ENCODE results near the gene NATD1. TPM values are rescaled to one million over a fixed set of nuclear protein-coding genes. Genes with fewer than 3 reads are reported as not detected.

The NATD1 gene
- total and polyA plus RNA-seq, 4 donors, result 1.4 to 24.5 (median 2.9) TPM

- no peak for TF ChIP-seq RAD21 (IDR thresholded peaks at IDR 0.05)
- no peak for TF ChIP-seq RXRA (IDR thresholded peaks at IDR 0.05)
- TF ChIP-seq GABPA (IDR thresholded peaks at IDR 0.05 in 1 of 2, conservative IDR thresholded peaks at IDR 0.05 in 1 of 2), result no peak
- no peak for TF ChIP-seq JUND (IDR thresholded peaks at IDR 0.05)
- no peak for TF ChIP-seq EGR1 (IDR thresholded peaks at IDR 0.05; ENCODE audit: low read depth in 2 of 2)
- no peak for TF ChIP-seq ATF3 (IDR thresholded peaks at IDR 0.05)
- no peak for TF ChIP-seq FOXA1 (IDR thresholded peaks at IDR 0.05)
- no peak for TF ChIP-seq NR2F2 (IDR thresholded peaks at IDR 0.05)
- TF ChIP-seq SP1 (IDR thresholded peaks at IDR 0.05), result no peak
- TF ChIP-seq FOXA2 (IDR thresholded peaks at IDR 0.05), result no peak
- TF ChIP-seq REST (IDR thresholded peaks at IDR 0.05), result no peak
- no peak for TF ChIP-seq MAX (IDR thresholded peaks at IDR 0.05)
- no peak for TF ChIP-seq TAF1 (conservative IDR thresholded peaks at IDR 0.05)
- TF ChIP-seq CTCF (IDR thresholded peaks at IDR 0.05; ENCODE audit: low read depth, low read length, missing input control), result no peak
- no peak for TF ChIP-seq YY1 (IDR thresholded peaks at IDR 0.05)
- H3K36me3 ChIP-seq (ENCODE audit: control insufficient read depth in 4 of 4, insufficient read depth in 3 of 4, low read depth in 1 of 4, low read length in 3 of 4), result no peaks in the 10 kb centered on the region
- no peak overlapping the region for H3K27ac ChIP-seq (ENCODE audit: low read depth in 1 of 2, low read length in 2 of 2)
- no peak for DNase-seq (ENCODE audit: low spot score)
- 82% methylated on average over 6 of the region's 6 CpGs for WGBS
- H3K9ac ChIP-seq (ENCODE audit: low read depth in 1 of 2, low read length in 2 of 2), result no peak overlapping the region
- peaks cover 0 to 2% (median 0%) of the 10 kb centered on the region in 4 donors for H3K9me3 ChIP-seq (ENCODE audit: control insufficient read depth in 4 of 4, low read length in 3 of 4)
- H3K4me1 ChIP-seq (ENCODE audit: control insufficient read depth in 4 of 4, insufficient read depth in 4 of 4, low read length in 3 of 4), result no peaks in the 10 kb centered on the region
- H3K27me3 ChIP-seq (ENCODE audit: control insufficient read depth in 4 of 4, insufficient read depth in 4 of 4, low read length in 3 of 4), result no peaks in the 10 kb centered on the region
- H3K4me3 ChIP-seq (ENCODE audit: low read depth in 1 of 3, low read length in 3 of 3), result no peak overlapping the region
Observed at GRCh38 chr17:21231533-21231932, 21.7 kb downstream of the NATD1 start.

- no peaks in the 10 kb centered on the region for H3K27me3 ChIP-seq (ENCODE audit: control insufficient read depth in 4 of 4, insufficient read depth in 4 of 4, low read length in 3 of 4)
- DNase-seq (ENCODE audit: low spot score), result no peak
- H3K27ac ChIP-seq (ENCODE audit: low read depth in 1 of 2, low read length in 2 of 2), result no peak overlapping the region
- 85% methylated on average over 2 of the region's 2 CpGs for WGBS
- H3K36me3 ChIP-seq (ENCODE audit: control insufficient read depth in 4 of 4, insufficient read depth in 3 of 4, low read depth in 1 of 4, low read length in 3 of 4), result no peaks in the 10 kb centered on the region
- H3K9me3 ChIP-seq (ENCODE audit: control insufficient read depth in 4 of 4, low read length in 3 of 4), result peaks cover 0 to 2% (median 0%) of the 10 kb centered on the region in 4 donors
- H3K9ac ChIP-seq (ENCODE audit: low read depth in 1 of 2, low read length in 2 of 2), result no peak overlapping the region
- TF ChIP-seq TAF1 (conservative IDR thresholded peaks at IDR 0.05) (no peak), FOXA1 (IDR thresholded peaks at IDR 0.05) (no peak), SP1 (IDR thresholded peaks at IDR 0.05) (no peak), HNF4A (conservative IDR thresholded peaks at IDR 0.05) (no peak), RAD21 (IDR thresholded peaks at IDR 0.05) (no peak), EGR1 (IDR thresholded peaks at IDR 0.05; ENCODE audit: low read depth in 2 of 2) (no peak), RXRA (IDR thresholded peaks at IDR 0.05) (no peak), ZBTB33 (IDR thresholded peaks at IDR 0.05) (no peak), HNF4G (IDR thresholded peaks at IDR 0.05) (no peak), GABPA (IDR thresholded peaks at IDR 0.05 in 1 of 2, conservative IDR thresholded peaks at IDR 0.05 in 1 of 2) (no peak), NR2F2 (IDR thresholded peaks at IDR 0.05) (no peak), ATF3 (IDR thresholded peaks at IDR 0.05) (no peak), CTCF (IDR thresholded peaks at IDR 0.05; ENCODE audit: low read depth, low read length, missing input control) (no peak), JUND (IDR thresholded peaks at IDR 0.05) (no peak)
- H3K4me3 ChIP-seq (ENCODE audit: low read depth in 1 of 3, low read length in 3 of 3), result no peak overlapping the region
- H3K4me1 ChIP-seq (ENCODE audit: control insufficient read depth in 4 of 4, insufficient read depth in 4 of 4, low read length in 3 of 4), result no peaks in the 10 kb centered on the region
Observed at GRCh38 chr17:21228845-21229244, 24.4 kb downstream of the NATD1 start.

Data from liver (tissue), 9 donors.